Measurements from ENCODE around the gene ZNF622. TPM values are rescaled to one million over a fixed set of nuclear protein-coding genes. Genes with fewer than 3 reads are reported as not detected.

The ZNF622 gene
- total and polyA plus RNA-seq, 4 donors, result 15.0 to 33.0 (median 25.6) TPM

GRCh38 chr5:16457853-16458252 is 7.7 kb downstream of the ZNF622 start:
- peaks cover 0 to 23% (median 2%) of the 10 kb centered on the region in 5 donors for H3K4me1 ChIP-seq (ENCODE audit: control insufficient read depth in 5 of 5, insufficient read depth in 5 of 5, low read length in 5 of 5)
- H3K9ac ChIP-seq (ENCODE audit: insufficient read depth in 1 of 2, low read length in 2 of 2), result no peak overlapping the region
- H3K27me3 ChIP-seq (ENCODE audit: control insufficient read depth in 3 of 3, insufficient read depth in 3 of 3, low read length in 2 of 3), result no peaks in the 10 kb centered on the region
- no peak for DNase-seq
- H3K36me3 ChIP-seq (ENCODE audit: control insufficient read depth in 4 of 4, insufficient read depth in 4 of 4, low read length in 4 of 4), result peaks cover 20 to 44% (median 35%) of the 10 kb centered on the region in 4 donors
- H3K9me3 ChIP-seq (ENCODE audit: control insufficient read depth in 4 of 4, insufficient read depth in 3 of 4, low read length in 3 of 4), result no peaks in the 10 kb centered on the region
- no peak for TF ChIP-seq CTCF (IDR thresholded peaks at IDR 0.05; ENCODE audit: control extremely low read depth, extremely low read depth)
- 46 to 74% methylated on average over 1 of the region's 1 CpG for WGBS, 2 donors
- ATAC-seq (ENCODE audit: insufficient read depth, low FRiP score), result no peak
- peak overlapping the region in 1 of 2 donors; percentile 84 for H3K27ac ChIP-seq (ENCODE audit: low read depth in 1 of 2, low read length in 1 of 2)
- H3K4me3 ChIP-seq, result no peak overlapping the region

- DNase-seq, result no peak
- H3K4me3 ChIP-seq, result no peak overlapping the region
- no peaks in the 10 kb centered on the region for H3K27me3 ChIP-seq (ENCODE audit: control insufficient read depth in 3 of 3, insufficient read depth in 3 of 3, low read length in 2 of 3)
- H3K4me1 ChIP-seq (ENCODE audit: control insufficient read depth in 5 of 5, insufficient read depth in 5 of 5, low read length in 5 of 5), result peaks cover 0 to 21% (median 2%) of the 10 kb centered on the region in 5 donors
- 74 to 85% methylated on average over 3 of the region's 3 CpGs for WGBS, 2 donors
- no peak overlapping the region for H3K9ac ChIP-seq (ENCODE audit: insufficient read depth in 1 of 2, low read length in 2 of 2)
- peak overlapping the region in 1 of 2 donors; percentile 84 for H3K27ac ChIP-seq (ENCODE audit: low read depth in 1 of 2, low read length in 1 of 2)
- no peak for ATAC-seq (ENCODE audit: insufficient read depth, low FRiP score)
- peaks cover 18 to 42% (median 37%) of the 10 kb centered on the region in 4 donors for H3K36me3 ChIP-seq (ENCODE audit: control insufficient read depth in 4 of 4, insufficient read depth in 4 of 4, low read length in 4 of 4)
- TF ChIP-seq CTCF (IDR thresholded peaks at IDR 0.05; ENCODE audit: control extremely low read depth, extremely low read depth), result no peak
- H3K9me3 ChIP-seq (ENCODE audit: control insufficient read depth in 4 of 4, insufficient read depth in 3 of 4, low read length in 3 of 4), result no peaks in the 10 kb centered on the region
Measured at GRCh38 chr5:16457451-16457850, 8.1 kb downstream of the ZNF622 start.

GRCh38 chr5:16456103-16456832 is 9.3 kb downstream of the ZNF622 start:
- peak; percentile 46 for TF ChIP-seq CTCF (IDR thresholded peaks at IDR 0.05; ENCODE audit: control extremely low read depth, extremely low read depth)
- H3K4me1 ChIP-seq (ENCODE audit: control insufficient read depth in 5 of 5, insufficient read depth in 5 of 5, low read length in 5 of 5), result peaks cover 0 to 20% (median 0%) of the 10 kb centered on the region in 5 donors
- WGBS, 2 donors, result 41 to 49% methylated on average over 4 of the region's 4 CpGs
- no peaks in the 10 kb centered on the region for H3K9me3 ChIP-seq (ENCODE audit: control insufficient read depth in 4 of 4, insufficient read depth in 3 of 4, low read length in 3 of 4)
- ATAC-seq (ENCODE audit: insufficient read depth, low FRiP score) (peak; percentile 89), DNase-seq (peak in 2 of 3 donors; percentile 81 to 87)
- no peaks in the 10 kb centered on the region for H3K27me3 ChIP-seq (ENCODE audit: control insufficient read depth in 3 of 3, insufficient read depth in 3 of 3, low read length in 2 of 3)
- no peak overlapping the region for H3K9ac ChIP-seq (ENCODE audit: insufficient read depth in 1 of 2, low read length in 2 of 2)
- H3K36me3 ChIP-seq (ENCODE audit: control insufficient read depth in 4 of 4, insufficient read depth in 4 of 4, low read length in 4 of 4), result peaks cover 18 to 43% (median 36%) of the 10 kb centered on the region in 4 donors
- H3K4me3 ChIP-seq, result no peak overlapping the region
- H3K27ac ChIP-seq (ENCODE audit: low read depth in 1 of 2, low read length in 1 of 2), result peak overlapping the region; percentile 50 to 84
